Breast epithelium (tissue), 4 donors: ENCODE results near the gene MED8. TPM values are rescaled to one million over a fixed set of nuclear protein-coding genes. Genes with fewer than 3 reads are reported as not detected.
"Not testable (repeated sequence)": the region's sequence is repeated elsewhere in the genome, so short reads cannot be mapped to it uniquely, and the experiment has no call there.

ENCODE experiments used
- DNase-seq, 2 donors: peaks; one replicate each; pipeline ENCODE4 v3.0.0-alpha.2; 2019; ENCODE audit warnings: low spot score in 2 of 2
- H3K27ac ChIP-seq, 2 donors: fragments of 200-600 bp; sonication (generic) in 1 of 2; one replicate each; pipeline ENCODE4 v1.5.1; 2016 to 2019; ENCODE audit warnings: mild to moderate bottlenecking in 1 of 2
- H3K27me3 ChIP-seq, 2 donors: fragments of 200-600 bp; sonication (generic) in 1 of 2; one replicate each; pipeline versions ENCODE4 v1.5.1 to v1.6.0; 2017 to 2019; ENCODE audit warnings: control low read depth in 1 of 2, mild to moderate bottlenecking in 1 of 2
- H3K36me3 ChIP-seq: fragments of 200-600 bp; one replicate; pipeline ENCODE4 v1.5.1; 2019
- H3K4me1 ChIP-seq, 2 donors: fragments of 200-600 bp; sonication (generic); one replicate each; pipeline ENCODE4 v1.5.1; 2016 to 2019; ENCODE audit warnings: control low read depth in 1 of 2
- H3K4me3 ChIP-seq, 3 donors: fragments of 200-600 bp; sonication (generic); 1 replicate in 2 of 3; 2 replicates in 1 of 3; pipeline ENCODE4 v1.5.1; 2016 to 2019; ENCODE audit warnings: mild to moderate bottlenecking in 3 of 3, moderate library complexity in 2 of 3
- H3K9me3 ChIP-seq, 2 donors: fragments of 200-600 bp; sonication (generic) in 1 of 2; one replicate each; pipeline ENCODE4 v1.5.1; 2016 to 2019; ENCODE audit warnings: control low read depth in 1 of 2
- CTCF ChIP-seq, 3 donors: fragments of 450-650 bp; IDR thresholded peaks; one replicate each; pipeline ENCODE4 v1.5.1; 2016 to 2017; ENCODE audit warnings: antibody characterized with exemption in 3 of 3, mild to moderate bottlenecking in 3 of 3, moderate library complexity in 3 of 3
- POLR2A ChIP-seq: fragments of 450-650 bp; IDR thresholded peaks from one replicate; pipeline ENCODE4 v1.6.1; 2016; ENCODE audit warnings: antibody characterized with exemption, mild to moderate bottlenecking, moderate library complexity
- POLR2AphosphoS5 ChIP-seq, 3 donors: sonication (generic); formaldehyde crosslinking; IDR thresholded peaks; one replicate each; pipeline ENCODE4 v1.6.1; 2017; ENCODE audit warnings: antibody characterized with exemption in 3 of 3
- intact Hi-C: fragments of 100-400 bp; cut with DNase I; formaldehyde crosslinking; loops from one replicate; pipeline ENCODE4 v1.15.1; 2023; ENCODE audit warnings: low total_unique reads
- total RNA-seq, 3 donors: library from RNA; depleted of rRNA; stranded (reverse); fragments of >200 nt; gene quantifications; one replicate each; pipeline ENCODE4 v1.1.0, GENCODE V29; 2016

The MED8 gene
- total RNA-seq, 3 donors from 2014 or later: 38.3 to 42.9 (median 38.8) TPM

- intact Hi-C loops: no loop called here
- Histone ChIP-seq H3K9me3 (no peaks in the 10 kb centered on the region), H3K27me3 (no peaks in the 10 kb centered on the region), H3K4me3 (no peak overlapping the region), H3K4me1 (no peaks in the 10 kb centered on the region), H3K27ac (no peak overlapping the region), H3K36me3 (peaks cover 16% of the 10 kb centered on the region)
- no peak for DNase-seq
- TF ChIP-seq POLR2AphosphoS5 (IDR thresholded peaks at IDR 0.05) (no peak), CTCF (IDR thresholded peaks at IDR 0.05) (no peak), POLR2A (no peak)
Measured at GRCh38 chr1:43415901-43416300, 26.3 kb upstream of the MED8 start.

GRCh38 chr1:43414634-43415223 is 25.1 kb upstream of the MED8 start:
- Histone ChIP-seq H3K4me3 (no peak overlapping the region), H3K27ac (no peak overlapping the region), H3K9me3 (no peaks in the 10 kb centered on the region), H3K36me3 (peaks cover 5% of the 10 kb centered on the region), H3K27me3 (no peaks in the 10 kb centered on the region), H3K4me1 (no peaks in the 10 kb centered on the region)
- intact Hi-C loops: no loop called here
- DNase-seq: peak in 1 of 2 donors; percentile 38
- no peak for TF ChIP-seq POLR2AphosphoS5 (IDR thresholded peaks at IDR 0.05)
- no peak for TF ChIP-seq POLR2A
- peak in 2 of 3 donors; percentile 50 to 68 for TF ChIP-seq CTCF (IDR thresholded peaks at IDR 0.05)

GRCh38 chr1:43413426-43413825 is 23.8 kb upstream of the MED8 start:
- H3K4me1 ChIP-seq, intact Hi-C loops, DNase-seq, H3K36me3 ChIP-seq, H3K27ac ChIP-seq, H3K27me3 ChIP-seq, H3K9me3 ChIP-seq, H3K4me3 ChIP-seq: not testable (repeated sequence)

- H3K4me1 ChIP-seq: no peaks in the 10 kb centered on the region
- H3K4me3 ChIP-seq: no peak overlapping the region
- no peak for TF ChIP-seq POLR2AphosphoS5 (IDR thresholded peaks at IDR 0.05)
- no peak for TF ChIP-seq POLR2A
- TF ChIP-seq CTCF (IDR thresholded peaks at IDR 0.05): no peak
- H3K27me3 ChIP-seq: no peaks in the 10 kb centered on the region
- no peak overlapping the region for H3K27ac ChIP-seq
- no peaks in the 10 kb centered on the region for H3K36me3 ChIP-seq
- no peaks in the 10 kb centered on the region for H3K9me3 ChIP-seq
- no peak for DNase-seq
- intact Hi-C loops: no loop called here
Measured at GRCh38 chr1:43410571-43410970, 21.0 kb upstream of the MED8 start.

GRCh38 chr1:43405876-43406234 is 16.3 kb upstream of the MED8 start:
- no peak overlapping the region for H3K4me3 ChIP-seq
- TF ChIP-seq POLR2AphosphoS5 (IDR thresholded peaks at IDR 0.05) (no peak), POLR2A (no peak), CTCF (IDR thresholded peaks at IDR 0.05) (no peak)
- no peaks in the 10 kb centered on the region for H3K4me1 ChIP-seq
- H3K27me3 ChIP-seq: no peaks in the 10 kb centered on the region
- no peaks in the 10 kb centered on the region for H3K36me3 ChIP-seq
- no peak for DNase-seq
- H3K27ac ChIP-seq: no peak overlapping the region
- intact Hi-C loops: loop anchor here (5.0 kb wide), 1 partner anchor 684 kb away; no protein-coding TSS in a partner anchor
- no peaks in the 10 kb centered on the region for H3K9me3 ChIP-seq
